GM19463 (cell line): ENCODE results near the gene ITGB2.
"Not testable (repeated sequence)": the region's sequence is repeated elsewhere in the genome, so short reads cannot be mapped to it uniquely, and the experiment has no call there.

ENCODE experiments used
- ATAC-seq: cut with Tn5 transposase; IDR thresholded peaks from one replicate; pipeline ENCODE4 v1.9.1; 2021; ENCODE audit warnings: mild to moderate bottlenecking, moderate library complexity; ENCODE audit not compliant: unreplicated experiment

The ITGB2 gene

DNA sequence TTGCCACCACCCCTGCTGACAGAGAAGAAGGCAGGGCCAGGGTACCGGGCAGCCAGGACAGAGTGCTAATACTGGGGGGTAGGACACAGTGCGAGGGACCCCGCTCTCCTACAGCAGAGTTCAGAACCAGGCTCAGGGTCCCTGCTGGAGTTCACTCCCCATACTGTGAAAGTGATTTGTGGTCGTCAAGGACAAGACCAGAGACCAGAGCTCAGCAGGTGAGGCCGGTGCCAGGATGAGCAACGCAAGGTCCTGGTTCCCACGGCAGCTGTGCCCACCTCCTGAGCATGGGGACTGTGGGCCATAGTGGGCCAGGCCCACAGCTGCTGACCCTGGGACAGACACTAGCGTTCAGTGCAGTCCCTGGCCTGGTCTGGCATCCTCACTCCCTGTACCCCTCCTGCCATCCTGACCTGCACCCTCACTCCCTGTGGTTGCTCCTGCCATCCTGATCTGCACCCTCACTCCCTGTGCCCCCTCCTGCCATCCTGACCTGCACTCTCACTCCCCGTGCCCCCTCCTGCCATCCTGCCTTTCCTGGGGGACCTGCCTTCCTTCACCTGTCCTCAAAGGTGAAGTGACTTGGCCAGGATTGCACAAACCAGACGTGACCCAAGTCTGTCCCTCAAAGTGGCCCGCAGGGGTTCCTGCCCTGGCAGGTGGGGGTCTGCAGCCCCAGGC lies 33.4 kb downstream of the ITGB2 start:
- no peak for ATAC-seq

DNA sequence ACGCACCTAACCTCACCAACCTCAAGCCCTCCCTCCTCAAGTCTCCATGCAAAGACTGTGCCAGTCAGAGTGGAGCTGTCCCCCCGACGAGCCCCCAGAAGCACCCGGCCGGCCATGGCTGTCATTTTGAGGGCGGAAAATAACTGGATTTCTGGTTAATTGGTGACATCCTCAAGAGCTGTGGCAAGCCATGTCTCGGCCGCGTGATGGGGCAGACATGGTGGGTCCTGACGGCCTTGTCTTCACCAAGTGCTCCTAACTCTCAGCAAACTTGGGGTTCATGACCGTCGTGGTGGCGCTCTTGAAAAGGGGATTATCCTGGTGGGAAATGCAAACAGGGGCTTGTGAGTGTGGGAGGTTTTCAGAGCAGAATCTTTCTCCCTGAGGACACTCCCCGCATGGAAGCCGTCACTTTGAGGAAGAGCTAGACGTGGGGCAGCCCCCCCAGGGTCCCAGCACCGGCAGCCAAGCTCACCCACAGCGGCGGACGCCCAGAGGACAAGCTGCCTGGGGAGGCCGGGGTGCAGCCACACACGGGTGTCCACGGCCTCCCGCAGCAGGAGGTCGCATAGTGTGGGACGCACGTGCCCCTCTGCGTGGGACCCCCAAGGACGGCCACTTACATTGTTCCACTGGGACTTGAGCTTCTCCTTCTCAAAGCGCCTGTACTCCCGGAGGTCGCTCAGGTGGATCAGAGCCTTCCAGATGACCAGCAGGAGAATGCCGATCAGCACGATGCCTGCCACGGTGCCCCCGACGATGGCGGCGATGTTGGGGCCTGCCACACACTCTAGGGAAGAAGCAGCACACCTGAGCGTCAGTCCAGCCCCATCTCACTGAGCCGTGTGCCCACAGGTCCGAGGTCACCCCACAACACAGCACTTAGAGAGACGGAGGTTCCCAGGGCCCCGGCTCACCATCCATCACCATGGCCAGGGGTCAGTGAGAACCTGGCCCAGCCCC lies 34.3 kb downstream of the ITGB2 start:
- ATAC-seq: no peak

DNA sequence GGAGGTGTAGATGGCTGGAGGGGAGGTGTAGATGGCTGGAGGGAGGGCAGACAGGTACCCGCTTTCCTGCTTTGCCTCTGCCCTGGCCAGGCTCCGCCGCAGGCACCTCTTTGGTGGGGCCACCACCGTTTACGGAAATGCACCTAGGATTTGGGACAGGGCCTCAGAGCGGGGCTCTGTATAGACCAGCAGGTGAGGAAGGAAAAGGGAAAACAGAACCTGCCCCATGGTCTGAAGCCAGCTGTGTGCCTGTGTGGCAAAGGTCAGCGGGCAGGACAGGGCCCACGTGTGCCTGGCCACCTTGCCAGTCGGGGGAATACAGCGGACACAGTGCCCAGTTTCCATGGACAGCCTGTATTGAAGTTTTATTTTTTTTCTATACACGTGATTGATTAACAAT lies 35.1 kb downstream of the ITGB2 start:
- ATAC-seq: no peak

DNA sequence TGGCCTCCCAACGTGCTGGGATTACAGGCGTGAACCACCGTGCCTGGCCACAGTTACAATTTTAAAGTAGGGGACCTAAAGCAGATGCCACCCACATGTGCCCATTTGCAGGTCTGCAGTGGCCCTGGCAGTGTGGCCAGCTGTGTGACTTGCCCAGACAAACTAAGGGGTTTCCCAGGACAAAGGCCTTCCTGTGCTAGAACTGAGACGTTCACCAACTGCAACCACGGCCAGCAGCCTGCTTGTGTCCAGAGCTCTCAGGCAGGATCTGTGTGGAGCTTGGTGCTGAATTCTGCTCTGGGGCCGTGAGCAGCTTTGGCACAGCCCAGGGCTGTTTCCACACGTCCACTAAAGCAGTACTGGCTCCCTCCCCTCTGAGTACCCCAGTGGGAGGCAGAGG lies 36.6 kb downstream of the ITGB2 start:
- no peak for ATAC-seq

DNA sequence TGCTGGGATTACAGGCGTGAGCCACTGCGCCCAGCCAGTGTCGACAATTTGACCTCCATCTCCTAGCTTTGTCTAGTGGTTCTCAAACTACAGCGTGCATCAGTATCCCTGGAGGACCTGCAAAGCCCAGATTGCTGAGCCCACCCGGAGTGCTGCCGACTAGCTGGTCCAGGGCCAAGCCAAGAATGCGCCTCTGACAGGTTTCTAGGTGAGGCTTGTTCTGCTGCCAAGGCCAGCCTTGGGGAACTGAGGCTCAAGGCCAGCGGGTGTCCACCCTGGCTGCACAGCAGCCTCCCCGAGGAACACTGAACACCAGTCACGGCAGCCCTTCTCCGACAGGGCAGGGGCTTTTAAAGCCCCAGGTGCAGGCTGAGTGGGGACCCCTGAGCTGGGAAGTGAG lies 37.4 kb downstream of the ITGB2 start:
- no peak for ATAC-seq

DNA sequence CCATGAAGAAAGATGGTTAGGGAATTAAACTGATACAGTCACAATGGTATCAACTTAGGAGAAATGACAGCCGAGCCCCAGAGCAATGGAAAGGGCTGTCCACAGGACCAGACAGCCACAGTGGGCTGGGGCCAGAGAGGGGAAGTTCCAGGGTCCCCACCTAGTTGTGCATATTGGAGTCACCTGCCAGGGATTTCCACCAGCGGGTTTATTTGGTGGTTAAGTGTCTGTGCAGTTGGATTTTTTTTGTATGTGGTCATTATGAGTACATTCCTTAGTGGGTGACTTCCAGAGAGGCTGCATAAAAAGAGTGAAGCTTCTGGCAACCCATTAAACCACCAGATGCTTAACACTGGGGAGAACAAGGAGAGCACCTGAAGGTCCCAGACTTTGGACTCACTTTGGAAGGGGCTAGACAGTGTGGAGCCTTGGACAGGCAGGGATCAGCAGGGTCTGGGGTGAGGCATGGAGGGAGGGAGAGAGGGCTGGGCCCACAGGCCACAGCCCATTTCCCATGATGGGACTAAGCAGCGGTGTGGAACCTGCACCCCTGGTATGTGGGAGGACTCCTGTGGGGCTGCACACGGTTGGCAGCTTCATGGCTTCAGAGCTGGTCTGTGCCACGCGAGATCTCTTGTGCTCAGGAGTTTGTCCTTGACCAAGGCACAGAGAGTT lies 39.4 kb downstream of the ITGB2 start:
- ATAC-seq: no peak

DNA sequence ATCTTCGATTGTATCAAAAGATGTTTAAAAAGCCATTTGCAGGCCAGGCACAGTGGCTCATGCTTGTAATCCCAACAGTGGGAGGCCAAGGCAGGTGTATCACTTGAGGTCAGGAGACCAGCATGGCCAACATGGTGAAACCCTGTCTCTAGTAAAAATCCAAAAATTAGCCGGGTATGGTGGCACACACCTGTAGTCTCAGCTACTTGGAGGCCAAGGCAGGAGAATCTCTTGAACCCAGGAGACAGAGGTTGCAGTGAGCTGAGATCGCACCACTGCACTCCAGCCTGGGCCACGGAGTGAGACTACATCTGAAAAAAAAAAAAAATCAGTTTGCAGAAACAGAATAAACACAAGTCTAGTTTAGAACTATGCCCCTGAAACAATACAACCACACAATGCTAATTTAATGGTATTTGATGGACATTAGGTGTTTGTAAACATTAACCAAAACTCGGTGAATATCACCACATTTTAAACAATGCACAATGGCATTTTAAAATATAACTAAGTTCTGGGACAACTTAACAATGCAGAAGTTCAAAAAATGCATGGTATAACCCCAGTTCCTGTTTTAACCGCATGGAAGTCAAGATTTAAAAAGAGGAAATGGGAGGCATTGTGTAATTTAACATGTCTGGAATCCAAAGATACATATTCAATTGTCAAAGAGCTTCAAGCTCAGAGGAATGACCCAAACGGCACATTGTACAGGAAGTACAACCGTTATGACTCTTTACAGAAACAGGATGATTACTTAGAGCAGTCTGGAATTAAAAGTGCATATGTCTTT lies 40.1 kb downstream of the ITGB2 start:
- ATAC-seq: no peak

DNA sequence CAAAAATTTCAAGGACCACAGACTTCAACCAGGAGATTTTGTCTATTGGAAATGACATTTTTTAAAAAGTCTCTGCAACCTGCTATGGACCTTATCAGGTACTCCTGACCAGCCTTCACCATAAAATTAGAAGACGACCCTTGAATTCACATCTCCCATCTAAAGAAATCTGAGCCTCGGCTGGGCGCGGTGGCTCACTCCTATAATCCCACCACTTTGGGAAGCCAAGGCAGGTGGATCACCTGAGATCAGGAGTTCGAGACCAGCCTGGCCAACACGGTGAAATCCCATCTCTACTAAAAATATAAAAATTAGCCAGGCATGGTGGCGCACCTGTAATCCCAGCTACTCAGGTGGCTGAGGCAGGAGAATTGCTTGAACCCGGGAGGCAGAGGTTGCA lies 41.5 kb downstream of the ITGB2 start:
- not testable (repeated sequence) for ATAC-seq

DNA sequence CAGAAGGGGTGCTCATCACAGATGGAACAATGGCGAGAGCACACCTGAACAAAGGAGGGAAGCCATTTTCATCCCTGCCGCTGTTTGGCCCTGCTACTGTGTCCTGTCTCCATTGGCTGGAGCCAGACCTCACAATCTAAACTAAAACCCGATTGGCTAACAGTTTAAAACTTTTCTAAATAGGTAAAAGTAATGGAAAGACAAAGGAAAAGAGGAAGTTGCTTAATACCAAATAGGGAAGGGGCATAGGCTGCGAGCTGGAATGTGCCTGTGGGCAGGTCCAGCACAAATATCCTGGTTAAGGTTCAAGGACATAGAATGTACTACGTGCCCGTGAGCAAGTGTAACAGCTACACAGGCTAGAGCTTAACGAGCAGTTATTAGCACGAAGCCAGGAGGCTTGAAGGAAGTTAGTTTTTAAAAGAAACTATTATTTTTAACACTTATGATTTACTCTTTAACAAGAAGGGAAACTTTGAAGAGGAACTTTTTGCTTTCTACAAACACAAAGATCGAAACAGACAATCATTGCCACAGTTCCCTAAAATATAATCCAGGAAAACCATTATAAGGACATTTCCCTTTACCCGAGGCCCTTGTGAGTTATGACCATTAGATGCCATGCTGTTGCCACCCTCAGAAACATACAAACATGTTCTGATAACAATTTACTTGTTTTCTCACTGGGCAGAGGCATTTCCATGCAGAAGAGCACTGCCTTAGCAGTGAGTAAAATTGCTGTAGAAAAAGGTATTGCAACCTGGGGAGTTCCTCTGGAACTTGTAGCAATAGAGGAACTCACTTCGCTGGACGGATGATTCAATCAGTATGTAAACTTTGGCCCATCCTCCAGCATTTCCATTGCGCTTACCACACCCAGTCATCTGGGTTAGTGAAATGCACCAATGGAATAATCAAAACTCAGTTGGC lies 42.4 kb downstream of the ITGB2 start:
- no peak for ATAC-seq

DNA sequence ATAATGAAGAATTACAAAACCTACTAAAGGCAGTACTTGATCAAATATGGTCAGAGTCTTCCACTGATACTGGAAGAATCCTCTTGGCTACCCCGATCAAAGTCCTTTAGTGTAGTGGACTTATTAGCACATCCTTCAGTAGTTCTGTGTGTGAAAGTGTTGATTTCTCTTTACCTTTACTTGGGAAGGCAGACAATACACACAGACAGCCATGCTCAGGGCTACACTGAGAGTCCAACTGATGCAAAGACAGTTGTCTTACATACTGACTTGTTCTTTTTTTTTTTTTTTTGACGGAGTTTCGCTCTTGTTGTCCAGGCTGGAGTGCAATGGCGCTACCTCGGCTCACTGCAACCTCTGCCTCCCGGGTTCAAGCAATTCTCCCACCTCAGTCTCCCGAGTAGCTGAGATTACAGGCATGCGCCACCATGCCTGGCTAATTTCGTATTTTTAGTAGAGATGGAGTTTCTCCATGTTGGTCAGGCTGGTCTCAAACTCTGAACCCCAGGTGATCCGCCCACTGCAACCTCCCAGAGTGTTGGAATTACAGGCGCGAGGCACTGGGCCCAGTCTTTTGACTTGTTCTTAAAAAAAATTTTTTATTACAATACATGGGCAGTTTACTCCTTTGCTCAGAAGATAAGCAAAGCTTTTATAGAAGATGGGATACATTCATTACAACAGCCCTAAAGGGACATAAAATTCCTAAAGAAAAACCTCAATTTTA lies 43.7 kb downstream of the ITGB2 start:
- no peak for ATAC-seq

DNA sequence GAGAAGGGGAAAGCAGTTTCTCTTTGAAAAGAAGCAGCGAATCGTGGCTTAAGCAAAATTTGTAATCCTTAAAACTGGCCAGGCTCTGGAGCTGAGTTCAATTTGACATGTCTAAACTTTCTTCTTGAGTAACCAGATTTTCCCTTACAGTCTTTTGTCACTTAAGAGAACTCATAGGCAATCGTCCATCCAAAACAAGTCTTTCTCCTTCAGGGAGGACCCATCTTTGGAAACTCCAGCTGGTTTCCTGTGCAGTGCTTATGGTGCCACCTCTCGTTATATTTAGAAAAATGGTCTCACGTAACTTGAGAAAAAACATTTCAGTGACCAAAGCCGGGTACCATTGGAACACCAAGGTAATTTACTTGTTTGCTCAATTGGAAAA lies 45.4 kb downstream of the ITGB2 start:
- ATAC-seq: no peak

DNA sequence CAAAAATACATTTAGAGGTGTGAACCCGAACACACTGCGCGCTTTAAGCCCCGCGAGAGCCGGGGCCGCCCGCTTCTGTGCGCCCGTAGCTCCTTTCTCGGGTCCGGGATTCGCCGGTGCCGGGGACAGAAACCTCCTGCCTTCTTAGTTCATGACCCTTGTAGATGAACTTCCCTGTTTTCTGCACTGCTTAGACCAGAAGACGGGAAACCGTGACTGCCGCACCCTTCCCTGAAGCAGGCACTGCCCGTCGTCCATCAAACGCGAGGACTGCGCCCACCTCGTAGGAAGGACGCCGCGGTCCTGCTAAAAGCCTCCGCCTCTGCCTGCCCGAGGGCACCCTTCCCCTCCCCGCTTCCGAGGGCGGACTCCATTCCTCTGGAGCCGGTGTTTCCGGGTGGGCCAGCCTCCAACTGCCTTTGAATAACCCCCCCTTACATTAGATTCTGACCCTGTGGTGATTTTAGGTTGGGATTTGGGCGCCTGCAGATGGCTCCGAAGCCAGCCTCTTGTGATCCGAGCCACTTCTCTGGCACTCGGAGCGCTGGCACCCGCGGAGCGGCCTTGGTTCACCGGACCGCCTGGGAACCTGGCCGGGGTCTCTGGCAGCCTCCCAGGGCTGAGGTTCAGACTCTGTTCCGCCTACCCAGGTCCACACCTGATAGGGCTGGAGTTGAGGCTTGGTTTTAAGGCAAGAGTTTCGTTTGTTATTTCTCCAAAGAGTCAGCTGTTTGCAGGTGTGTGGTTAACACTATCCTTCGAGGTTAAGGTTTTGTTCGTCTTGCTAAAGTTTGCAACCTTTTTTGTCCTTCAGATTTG lies 46.0 kb downstream of the ITGB2 start:
- ATAC-seq: no peak

DNA sequence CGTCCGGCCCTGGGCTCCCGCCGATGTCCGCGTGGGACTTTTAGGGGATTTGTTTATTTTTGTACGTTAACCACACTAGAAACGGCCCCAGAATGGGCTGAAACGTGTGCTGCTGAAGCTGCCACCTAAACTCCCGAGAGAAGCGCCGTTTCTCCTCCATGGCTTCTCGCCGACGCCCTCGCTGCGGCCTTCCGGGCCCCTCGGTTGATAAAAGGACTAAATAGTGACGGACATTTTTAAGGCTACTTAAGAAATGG lies 46.5 kb downstream of the ITGB2 start:
- ATAC-seq: no peak

DNA sequence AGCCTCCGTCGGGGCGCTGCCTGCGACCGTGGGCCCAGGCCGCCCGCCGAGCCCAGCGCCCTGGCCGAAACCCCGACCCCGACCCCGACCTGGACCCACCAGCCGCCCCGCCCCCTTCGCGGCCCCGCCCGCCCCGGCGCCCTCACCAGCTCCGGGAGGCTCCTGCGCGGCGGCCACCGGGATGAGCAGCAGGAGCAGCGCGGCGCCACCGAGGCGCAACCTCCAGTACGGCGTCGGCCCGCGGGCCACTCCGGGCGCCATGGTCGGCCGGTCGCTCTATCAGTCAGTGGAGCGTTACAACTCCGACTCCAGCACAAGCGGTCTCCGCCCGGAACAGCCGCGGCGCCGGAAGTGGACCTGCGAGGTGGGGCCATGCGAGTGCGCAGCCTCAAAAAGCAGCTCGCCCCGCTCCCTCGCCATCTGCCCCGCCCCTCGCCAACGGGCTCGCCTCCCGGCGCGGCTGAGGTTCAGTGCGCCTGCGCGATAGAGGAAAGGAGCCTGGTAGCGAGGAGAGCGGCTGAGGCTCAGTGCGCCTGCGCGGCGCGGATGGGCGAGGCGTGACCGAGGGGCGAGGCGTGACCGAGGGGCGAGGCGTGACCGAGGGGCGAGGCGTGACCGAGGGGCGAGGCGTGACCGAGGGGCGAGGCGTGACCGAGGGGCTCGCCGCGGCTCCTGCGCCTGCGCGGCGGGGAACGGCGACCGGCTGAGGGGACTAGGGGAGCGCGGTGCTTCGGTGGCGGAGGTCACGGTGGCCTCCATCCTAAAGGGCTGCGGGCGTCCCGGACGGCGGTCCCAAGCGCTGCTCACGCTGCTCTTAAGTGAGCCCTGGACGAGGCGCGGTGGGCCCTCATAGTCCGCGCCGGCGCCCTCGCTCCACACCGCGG lies 47.1 kb downstream of the ITGB2 start, which contains the start of gene PTTG1IP:
TSS of gene PTTG1IP (minus strand) at position 335 of the 884 bp plus-strand sequence. CDS start at position 261, 74 bp downstream.
- peak; percentile 74 for ATAC-seq

DNA sequence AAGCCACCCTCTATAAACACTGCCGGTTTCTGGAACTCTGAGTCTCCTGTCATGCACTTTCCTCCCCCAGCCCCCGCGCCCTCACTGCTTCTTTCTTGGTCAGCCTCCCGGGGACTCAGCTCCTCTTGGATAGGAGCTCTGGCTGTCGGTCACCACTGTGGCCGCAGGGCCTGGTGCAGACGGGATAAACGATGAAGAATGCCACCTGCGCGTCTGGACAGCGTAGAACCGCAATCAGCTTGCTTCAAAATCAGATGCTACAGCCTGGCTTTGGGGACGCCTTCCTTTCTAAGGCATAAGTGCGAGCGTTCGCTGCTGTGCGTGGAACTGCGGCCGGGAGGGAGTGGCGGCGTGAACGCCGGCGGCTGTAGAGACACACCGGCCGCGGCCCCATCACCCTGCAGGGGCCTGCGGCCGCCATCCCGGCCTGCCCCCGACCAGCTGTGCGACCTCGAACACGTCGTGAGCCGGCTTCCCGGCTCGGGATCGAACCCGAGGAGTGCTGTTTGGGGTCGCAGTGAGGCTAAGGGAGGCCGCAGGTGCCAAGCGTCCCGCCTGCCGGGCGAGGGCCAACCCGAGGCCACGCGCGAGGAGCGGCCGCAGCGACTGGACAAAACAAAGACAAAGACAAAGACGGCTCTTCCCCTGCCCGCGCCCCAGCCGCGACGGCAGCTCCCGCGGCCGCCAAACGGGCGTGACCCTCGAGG lies 47.9 kb downstream of the ITGB2 start:
- no peak for ATAC-seq

DNA sequence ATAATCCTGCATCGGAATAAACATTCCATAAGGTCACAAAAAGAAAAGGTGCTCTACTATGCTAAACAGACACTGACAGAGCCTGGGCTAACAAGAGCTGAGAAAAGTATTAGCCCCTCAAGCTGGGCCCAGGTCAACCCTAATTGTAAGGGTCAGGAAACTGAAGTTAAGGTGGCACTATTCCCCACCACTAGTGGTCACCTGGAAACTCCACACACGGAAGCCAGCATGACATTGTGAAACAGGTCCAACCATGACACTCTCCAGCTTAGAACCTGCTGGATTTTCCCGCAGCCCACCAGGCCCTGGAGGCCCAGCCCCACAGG lies 48.4 kb downstream of the ITGB2 start:
- ATAC-seq: no peak
